Kidney epithelial cell (primary cell): ENCODE results near the gene PREX1. TPM values are rescaled to one million over a fixed set of nuclear protein-coding genes. Genes with fewer than 3 reads are reported as not detected.

Source experiments
- DNase-seq: peaks from one replicate; pipeline ENCODE4 v3.0.0-alpha.2; 2010; ENCODE audit warnings: low read depth
- H3K27me3 ChIP-seq: 2 replicates; pipeline ENCODE4 v1.6.0; 2011; ENCODE audit warnings: low read length; ENCODE audit not compliant: control insufficient read depth, insufficient read depth
- H3K36me3 ChIP-seq: 2 replicates; pipeline ENCODE4 v1.5.1; 2011; ENCODE audit warnings: low read length; ENCODE audit not compliant: control insufficient read depth, insufficient read depth
- H3K4me3 ChIP-seq: 2 replicates; pipeline ENCODE4 v1.5.1; 2011; ENCODE audit warnings: low read depth, mild to moderate bottlenecking, control low read depth, low read length
- CTCF ChIP-seq: IDR thresholded peaks from 2 replicates; pipeline ENCODE4 v1.5.1; 2011; ENCODE audit warnings: mild to moderate bottlenecking, moderate library complexity, low read length, control low read depth, inconsistent platforms; ENCODE audit not compliant: insufficient read depth, poor library complexity, severe bottlenecking
- total RNA-seq: library from RNA; depleted of rRNA; stranded (reverse); fragments of >200 nt; gene quantifications from 2 replicates; pipeline ENCODE4 v1.2.3, GENCODE V29; 2015

The PREX1 gene
- total RNA-seq, 1 donor from 2014 or later, result 3.5 TPM

GRCh38 chr20:48627737-48628128, 200.1 kb downstream of the PREX1 start:
- no peak for DNase-seq

GRCh38 chr20:48626938-48627736, 200.7 kb downstream of the PREX1 start:
- no peak for TF ChIP-seq CTCF
- Histone ChIP-seq H3K27me3 (no peaks in the 10 kb centered on the region), H3K36me3 (no peaks in the 10 kb centered on the region), H3K4me3 (no peak overlapping the region)
- no peak for DNase-seq

More at GRCh38 chr20:48627737-48628128, 200.1 kb downstream of the PREX1 start:
- Histone ChIP-seq H3K27me3 (no peaks in the 10 kb centered on the region), H3K36me3 (no peaks in the 10 kb centered on the region), H3K4me3 (no peak overlapping the region)
- no peak for TF ChIP-seq CTCF

GRCh38 chr20:48626226-48626937, 201.4 kb downstream of the PREX1 start:
- H3K27me3 ChIP-seq, result no peaks in the 10 kb centered on the region
- TF ChIP-seq CTCF, result no peak

GRCh38 chr20:48625136-48625900, 202.5 kb downstream of the PREX1 start:
- DNase-seq, result no peak
- Histone ChIP-seq H3K27me3 (no peaks in the 10 kb centered on the region), H3K4me3 (no peak overlapping the region), H3K36me3 (no peaks in the 10 kb centered on the region)
- no peak for TF ChIP-seq CTCF

More at GRCh38 chr20:48626226-48626937, 201.4 kb downstream of the PREX1 start:
- Histone ChIP-seq H3K4me3 (no peak overlapping the region), H3K36me3 (no peaks in the 10 kb centered on the region)
- DNase-seq, result no peak

- Histone ChIP-seq H3K36me3 (no peaks in the 10 kb centered on the region), H3K27me3 (no peaks in the 10 kb centered on the region), H3K4me3 (no peak overlapping the region)
- no peak for DNase-seq
- TF ChIP-seq CTCF, result no peak
Measured at GRCh38 chr20:48624315-48625020, 203.3 kb downstream of the PREX1 start.
